ENCODE results near the gene SPO11. TPM values are rescaled to one million over a fixed set of nuclear protein-coding genes. Genes with fewer than 3 reads are reported as not detected.

SPO11 gene
- total RNA-seq, 1 donor from 2014 or later, result not detected

DNA sequence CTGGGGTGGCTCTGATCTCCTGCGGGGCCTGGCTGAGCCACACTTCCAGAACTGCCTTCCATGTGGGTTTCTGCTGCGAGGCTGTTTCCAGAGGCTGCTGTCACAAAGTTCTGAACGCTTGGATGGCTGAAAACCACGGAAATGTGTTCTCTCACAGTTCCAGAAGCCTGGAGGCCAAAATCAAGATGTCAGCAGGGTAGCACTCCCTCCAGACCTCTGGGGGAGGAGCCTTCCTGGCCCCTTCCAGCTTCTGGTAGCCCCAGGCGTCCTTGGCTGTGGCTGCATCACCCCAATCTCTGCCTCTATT, 39.5 kb upstream of the SPO11 start:
- Mint-ChIP-seq H3K36me3 (no peaks in the 10 kb centered on the region), H3K9me3 (no peaks in the 10 kb centered on the region), H3K27me3 (ENCODE audit: insufficient read depth, low read depth) (peaks cover 13% of the 10 kb centered on the region), H3K4me3 (no peak overlapping the region), H3K4me1 (peaks cover 92% of the 10 kb centered on the region), H3K27ac (peak overlapping the region; percentile 84)
- Histone ChIP-seq H3K9me3 (ENCODE audit: low read depth) (no peaks in the 10 kb centered on the region), H3K4me2 (peak overlapping the region; percentile 49), H3K4me3 (no peak overlapping the region), H3K27me3 (no peaks in the 10 kb centered on the region), H3K27ac (peak overlapping the region; percentile 52), H3K4me1 (peaks cover 67% of the 10 kb centered on the region), H2AFZ (replicated peaks) (peak overlapping the region; percentile 46), H3K36me3 (no peaks in the 10 kb centered on the region), H3K9ac (no peak overlapping the region), H4K20me1 (ENCODE audit: low read depth) (no peaks in the 10 kb centered on the region), H3K79me2 (ENCODE audit: low read depth) (no peaks in the 10 kb centered on the region), H3F3A (ENCODE audit: low read depth) (peaks cover 39% of the 10 kb centered on the region)
- TF ChIP-seq EZH2 (IDR thresholded peaks at IDR 0.05) (no peak), EZH2phosphoT487 (IDR thresholded peaks at IDR 0.05) (no peak)
- TF ChIP-seq, protein P1, sequence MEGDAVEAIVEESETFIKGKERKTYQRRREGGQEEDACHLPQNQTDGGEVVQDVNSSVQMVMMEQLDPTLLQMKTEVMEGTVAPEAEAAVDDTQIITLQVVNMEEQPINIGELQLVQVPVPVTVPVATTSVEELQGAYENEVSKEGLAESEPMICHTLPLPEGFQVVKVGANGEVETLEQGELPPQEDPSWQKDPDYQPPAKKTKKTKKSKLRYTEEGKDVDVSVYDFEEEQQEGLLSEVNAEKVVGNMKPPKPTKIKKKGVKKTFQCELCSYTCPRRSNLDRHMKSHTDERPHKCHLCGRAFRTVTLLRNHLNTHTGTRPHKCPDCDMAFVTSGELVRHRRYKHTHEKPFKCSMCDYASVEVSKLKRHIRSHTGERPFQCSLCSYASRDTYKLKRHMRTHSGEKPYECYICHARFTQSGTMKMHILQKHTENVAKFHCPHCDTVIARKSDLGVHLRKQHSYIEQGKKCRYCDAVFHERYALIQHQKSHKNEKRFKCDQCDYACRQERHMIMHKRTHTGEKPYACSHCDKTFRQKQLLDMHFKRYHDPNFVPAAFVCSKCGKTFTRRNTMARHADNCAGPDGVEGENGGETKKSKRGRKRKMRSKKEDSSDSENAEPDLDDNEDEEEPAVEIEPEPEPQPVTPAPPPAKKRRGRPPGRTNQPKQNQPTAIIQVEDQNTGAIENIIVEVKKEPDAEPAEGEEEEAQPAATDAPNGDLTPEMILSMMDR (IDR thresholded peaks at IDR 0.05), result no peak
- DNase-seq (ENCODE audit: low spot score), result no peak

DNA sequence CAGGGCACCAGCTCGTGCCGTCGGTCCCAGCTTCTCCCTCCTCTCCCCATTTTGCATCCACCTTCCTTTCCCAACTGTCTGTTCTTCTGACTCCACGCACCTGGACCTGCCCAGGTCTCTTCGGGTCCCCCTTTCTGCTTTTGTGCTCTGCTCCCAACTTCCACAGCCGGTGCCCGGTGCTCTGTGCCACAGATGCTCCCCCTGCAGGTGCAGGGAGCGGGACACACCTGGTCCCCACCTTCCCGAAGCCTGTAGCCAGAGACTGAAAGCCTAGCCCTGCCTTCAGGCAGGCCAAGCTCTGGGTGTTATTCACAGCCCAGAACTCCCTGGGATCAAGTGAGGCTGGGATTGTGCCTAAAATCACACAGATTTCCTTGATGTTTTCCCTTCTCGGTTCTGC, 38.6 kb upstream of the SPO11 start:
- H3K27ac ChIP-seq, result no peak overlapping the region
- H3K36me3 Mint-ChIP-seq, result no peaks in the 10 kb centered on the region

DNA sequence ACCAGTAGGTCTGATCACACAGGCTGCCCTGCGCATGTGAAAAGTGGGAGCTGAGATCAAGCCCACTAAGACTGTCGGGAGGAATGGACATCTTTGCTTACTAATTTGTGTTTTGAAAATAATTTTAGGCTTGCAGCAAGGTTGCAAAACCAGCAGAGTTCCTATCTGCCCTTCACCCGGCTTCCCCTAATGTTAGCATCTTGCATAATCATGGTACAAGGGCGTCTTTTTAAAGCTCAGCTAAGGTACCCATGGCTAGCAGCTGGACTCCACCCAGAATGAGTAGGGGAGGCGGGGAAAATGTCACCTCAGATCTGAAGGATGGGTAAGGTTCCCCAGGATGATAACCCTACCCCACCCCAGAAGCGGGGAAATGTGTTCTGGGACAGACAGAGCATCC, 37.9 kb upstream of the SPO11 start:
- peaks cover 63% of the 10 kb centered on the region for H3K4me1 ChIP-seq

More for the DNA sequence above, 38.6 kb upstream of the SPO11 start:
- Histone ChIP-seq H3K4me2 (no peak overlapping the region), H3K27me3 (no peaks in the 10 kb centered on the region), H3K79me2 (ENCODE audit: low read depth) (no peaks in the 10 kb centered on the region), H3K9ac (no peak overlapping the region), H2AFZ (replicated peaks) (no peak overlapping the region), H3K9me3 (ENCODE audit: low read depth) (no peaks in the 10 kb centered on the region), H3K36me3 (no peaks in the 10 kb centered on the region), H3K4me1 (peaks cover 69% of the 10 kb centered on the region), H4K20me1 (ENCODE audit: low read depth) (no peaks in the 10 kb centered on the region), H3K4me3 (no peak overlapping the region), H3F3A (ENCODE audit: low read depth) (peaks cover 39% of the 10 kb centered on the region)
- no peak for DNase-seq (ENCODE audit: low spot score)
- TF ChIP-seq, protein P1 (IDR thresholded peaks at IDR 0.05), result peak; percentile 9
- TF ChIP-seq EZH2phosphoT487 (IDR thresholded peaks at IDR 0.05), result no peak
- Mint-ChIP-seq H3K27ac (peak overlapping the region; percentile 95), H3K4me3 (peak overlapping the region; percentile 66), H3K4me1 (peaks cover 93% of the 10 kb centered on the region), H3K9me3 (no peaks in the 10 kb centered on the region), H3K27me3 (ENCODE audit: insufficient read depth, low read depth) (peaks cover 12% of the 10 kb centered on the region)

More for the DNA sequence above, 37.9 kb upstream of the SPO11 start:
- Mint-ChIP-seq H3K4me3 (no peak overlapping the region), H3K36me3 (no peaks in the 10 kb centered on the region), H3K27ac (peak overlapping the region; percentile 95), H3K27me3 (ENCODE audit: insufficient read depth, low read depth) (peaks cover 8% of the 10 kb centered on the region), H3K9me3 (no peaks in the 10 kb centered on the region), H3K4me1 (peaks cover 87% of the 10 kb centered on the region)
- Histone ChIP-seq H3K27me3 (no peaks in the 10 kb centered on the region), H3K36me3 (no peaks in the 10 kb centered on the region), H2AFZ (replicated peaks) (no peak overlapping the region), H3K79me2 (ENCODE audit: low read depth) (no peaks in the 10 kb centered on the region), H3K9ac (no peak overlapping the region), H3K4me2 (no peak overlapping the region), H4K20me1 (ENCODE audit: low read depth) (no peaks in the 10 kb centered on the region), H3K27ac (no peak overlapping the region), H3F3A (ENCODE audit: low read depth) (peaks cover 37% of the 10 kb centered on the region), H3K4me3 (no peak overlapping the region), H3K9me3 (ENCODE audit: low read depth) (no peaks in the 10 kb centered on the region)
- TF ChIP-seq, protein P1 (IDR thresholded peaks at IDR 0.05), result no peak
- TF ChIP-seq EZH2 (IDR thresholded peaks at IDR 0.05) (no peak), EZH2phosphoT487 (IDR thresholded peaks at IDR 0.05) (no peak)
- no peak for DNase-seq (ENCODE audit: low spot score)
